HEK293 (cell line): ENCODE measurements around the gene SLC19A2.
A peak's percentile ranks its signal among the peaks of the same experiment; 100 is the strongest.

Experiments
- GLI2 ChIP-seq: fragments of 450-650 bp; formaldehyde crosslinking; IDR thresholded peaks from 2 replicates; pipeline ENCODE4; 2017; ENCODE audit warnings: missing biosample characterization, missing genetic modification characterization, low read depth, borderline replicate concordance
- GLIS1 ChIP-seq: fragments of 450-650 bp; formaldehyde crosslinking; IDR thresholded peaks from 2 replicates; pipeline ENCODE4 v1.5.1; 2016; ENCODE audit warnings: missing biosample characterization, missing genetic modification characterization
- KLF7 ChIP-seq: fragments of 450-650 bp; formaldehyde crosslinking; IDR thresholded peaks from 2 replicates; pipeline ENCODE4 v1.5.1; 2016; ENCODE audit warnings: missing biosample characterization, missing genetic modification characterization, borderline replicate concordance
- SALL2 ChIP-seq: fragments of 450-650 bp; formaldehyde crosslinking; IDR thresholded peaks from 2 replicates; pipeline ENCODE4 v1.5.0; 2017; ENCODE audit warnings: missing biosample characterization, mild to moderate bottlenecking, missing genetic modification characterization, borderline replicate concordance
- SP2 ChIP-seq: fragments of 450-650 bp; formaldehyde crosslinking; IDR thresholded peaks from 2 replicates; pipeline ENCODE4 v1.5.1; 2016; ENCODE audit warnings: missing biosample characterization, missing genetic modification characterization
- TRIM28 ChIP-seq: IDR thresholded peaks from 2 replicates; pipeline ENCODE4 v1.6.1; 2011; ENCODE audit warnings: low read length, control low read depth, borderline replicate concordance
- ZEB2 ChIP-seq: fragments of 450-650 bp; formaldehyde crosslinking; IDR thresholded peaks from 2 replicates; pipeline ENCODE4 v1.5.1; 2016; ENCODE audit warnings: missing biosample characterization, missing genetic modification characterization
- ZFHX2 ChIP-seq: fragments of 450-650 bp; formaldehyde crosslinking; conservative IDR thresholded peaks from 2 replicates; pipeline ENCODE4 v1.5.1; 2016; ENCODE audit warnings: missing biosample characterization, missing genetic modification characterization
- ZNF132 ChIP-seq: fragments of 450-650 bp; formaldehyde crosslinking; IDR thresholded peaks from 2 replicates; pipeline ENCODE4 v1.5.1; 2017; ENCODE audit warnings: missing biosample characterization, missing genetic modification characterization, borderline replicate concordance
- ZNF23 ChIP-seq: fragments of 450-650 bp; formaldehyde crosslinking; IDR thresholded peaks from 2 replicates; pipeline ENCODE4 v1.5.1; 2016; ENCODE audit warnings: missing biosample characterization, missing genetic modification characterization, borderline replicate concordance
- ZNF239 ChIP-seq: fragments of 450-650 bp; formaldehyde crosslinking; IDR thresholded peaks from 2 replicates; pipeline ENCODE4 v1.5.1; 2016; ENCODE audit warnings: missing biosample characterization, missing genetic modification characterization
- ZNF274 ChIP-seq, 2 experiments: fragments of 200-500 bp in 1 of 2; fragments of 450-650 bp in 1 of 2; sonication (Bioruptor generic) in 1 of 2; formaldehyde crosslinking in 1 of 2; IDR thresholded peaks; 2 replicates each; pipeline versions ENCODE4 v1.5.1 to v1.6.1; 2014 to 2016; ENCODE audit warnings: borderline replicate concordance in 1 of 2, inconsistent platforms in 1 of 2, low read length in 1 of 2, missing biosample characterization in 1 of 2, missing genetic modification characterization in 1 of 2
- ZNF366 ChIP-seq: fragments of 450-650 bp; formaldehyde crosslinking; conservative IDR thresholded peaks from 2 replicates; pipeline ENCODE4 v1.5.1; 2016; ENCODE audit warnings: missing biosample characterization, missing genetic modification characterization
- ZNF404 ChIP-seq: fragments of 450-650 bp; formaldehyde crosslinking; IDR thresholded peaks from 2 replicates; pipeline ENCODE4 v1.5.1; 2017; ENCODE audit warnings: missing biosample characterization, missing genetic modification characterization
- ZNF510 ChIP-seq: fragments of 450-650 bp; formaldehyde crosslinking; IDR thresholded peaks from 2 replicates; pipeline ENCODE4 v1.5.1; 2018; ENCODE audit warnings: mild to moderate bottlenecking, missing genetic modification characterization, missing biosample characterization; ENCODE audit not compliant: insufficient replicate concordance
- ZNF549 ChIP-seq: fragments of 450-650 bp; IDR thresholded peaks from 2 replicates; pipeline ENCODE4 v1.5.1; 2018; ENCODE audit warnings: missing biosample characterization, missing genetic modification characterization, mild to moderate bottlenecking, inconsistent platforms, moderate library complexity
- ZNF555 ChIP-seq: fragments of 450-650 bp; formaldehyde crosslinking; conservative IDR thresholded peaks from 2 replicates; pipeline ENCODE4 v1.5.1; 2017; ENCODE audit warnings: missing biosample characterization, mild to moderate bottlenecking, missing genetic modification characterization, inconsistent platforms
- ZNF610 ChIP-seq: fragments of 450-650 bp; formaldehyde crosslinking; IDR thresholded peaks from 2 replicates; pipeline ENCODE4 v1.5.1; 2016; ENCODE audit warnings: missing biosample characterization, missing genetic modification characterization, borderline replicate concordance
- ZNF660 ChIP-seq: fragments of 450-650 bp; IDR thresholded peaks from 2 replicates; pipeline ENCODE4 v1.5.1; 2018; ENCODE audit warnings: missing biosample characterization, mild to moderate bottlenecking, missing genetic modification characterization
- ZNF664 ChIP-seq: fragments of 450-650 bp; formaldehyde crosslinking; IDR thresholded peaks from 2 replicates; pipeline ENCODE4 v1.5.1; 2016; ENCODE audit warnings: missing biosample characterization, missing genetic modification characterization
- ZNF670 ChIP-seq: fragments of 450-650 bp; formaldehyde crosslinking; IDR thresholded peaks from 2 replicates; pipeline ENCODE4 v1.5.1; 2016; ENCODE audit warnings: missing biosample characterization, missing genetic modification characterization, low read depth
- ZNF701 ChIP-seq: fragments of 450-650 bp; formaldehyde crosslinking; IDR thresholded peaks from 2 replicates; pipeline ENCODE4 v1.5.1; 2016; ENCODE audit warnings: missing biosample characterization, missing genetic modification characterization
- ZNF768 ChIP-seq: fragments of 450-650 bp; formaldehyde crosslinking; IDR thresholded peaks from 2 replicates; pipeline ENCODE4 v1.5.1; 2018; ENCODE audit warnings: missing biosample characterization, mild to moderate bottlenecking, missing genetic modification characterization
- ZNF830 ChIP-seq: fragments of 450-650 bp; IDR thresholded peaks from 2 replicates; pipeline ENCODE4 v1.5.0; 2018; ENCODE audit warnings: missing biosample characterization, missing genetic modification characterization, low read depth, mild to moderate bottlenecking, moderate library complexity
- ZNF843 ChIP-seq: fragments of 450-650 bp; formaldehyde crosslinking; IDR thresholded peaks from 2 replicates; pipeline ENCODE4 v1.5.1; 2016; ENCODE audit warnings: missing biosample characterization, missing genetic modification characterization
- TF ChIP-seq, protein P1 (sequence below): fragments of 450-650 bp; formaldehyde crosslinking; IDR thresholded peaks from 2 replicates; pipeline ENCODE4 v1.5.1; 2016; ENCODE audit warnings: missing biosample characterization, missing genetic modification characterization
- TF ChIP-seq, protein P2 (sequence below): fragments of 450-650 bp; formaldehyde crosslinking; IDR thresholded peaks from 2 replicates; pipeline ENCODE4 v1.5.1; 2016; ENCODE audit warnings: missing biosample characterization, missing genetic modification characterization, borderline replicate concordance
- TF ChIP-seq, protein P3 (sequence below): fragments of 450-650 bp; formaldehyde crosslinking; conservative IDR thresholded peaks from 2 replicates; pipeline ENCODE4 v1.5.1; 2016; ENCODE audit warnings: low read depth, missing biosample characterization, missing genetic modification characterization

SLC19A2 gene

DNA sequence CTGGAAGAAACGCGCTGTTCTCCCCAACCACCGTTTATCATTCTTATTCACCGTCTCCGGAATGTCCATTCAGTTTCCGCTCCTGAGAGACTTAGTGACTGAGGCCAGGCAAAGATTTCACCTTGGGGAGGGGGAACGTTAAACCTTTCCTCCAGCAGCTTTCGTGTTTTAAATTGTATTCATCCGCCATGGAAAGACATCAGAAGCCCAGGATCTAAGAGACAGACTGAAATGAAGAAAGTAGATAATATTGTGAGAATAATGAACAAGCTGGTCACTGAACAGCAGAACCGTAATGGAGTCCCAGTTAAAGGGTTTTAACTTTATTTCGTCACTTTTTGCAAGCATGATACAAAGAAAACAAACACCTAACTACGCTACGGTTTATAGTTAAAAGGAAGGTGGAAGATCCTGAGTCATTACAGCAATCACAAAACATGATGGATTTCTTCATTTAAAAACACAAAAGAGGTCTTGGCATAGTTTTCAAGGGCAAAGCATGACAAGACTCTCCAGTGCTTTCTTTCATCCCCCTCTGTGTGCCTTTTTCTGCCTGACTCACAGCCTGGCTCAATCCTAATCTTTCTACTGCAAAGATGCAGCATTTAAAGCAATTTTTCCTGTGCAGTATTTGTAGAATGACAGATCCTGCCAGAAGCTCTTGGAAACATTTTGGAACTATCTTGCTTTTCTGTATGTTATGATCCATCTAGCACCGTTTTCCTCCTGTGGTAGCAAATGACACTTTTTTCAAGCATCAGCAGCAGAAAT is 722 bp upstream of the SLC19A2 start (continued):
- no peak for TF ChIP-seq ZNF274 (IDR thresholded peaks at IDR 0.05; ENCODE audit: low read length)
- TF ChIP-seq ZNF274 (tag by site-specific recombination; IDR thresholded peaks at IDR 0.05; ENCODE audit: borderline replicate concordance): no peak
- TF ChIP-seq, protein P1, sequence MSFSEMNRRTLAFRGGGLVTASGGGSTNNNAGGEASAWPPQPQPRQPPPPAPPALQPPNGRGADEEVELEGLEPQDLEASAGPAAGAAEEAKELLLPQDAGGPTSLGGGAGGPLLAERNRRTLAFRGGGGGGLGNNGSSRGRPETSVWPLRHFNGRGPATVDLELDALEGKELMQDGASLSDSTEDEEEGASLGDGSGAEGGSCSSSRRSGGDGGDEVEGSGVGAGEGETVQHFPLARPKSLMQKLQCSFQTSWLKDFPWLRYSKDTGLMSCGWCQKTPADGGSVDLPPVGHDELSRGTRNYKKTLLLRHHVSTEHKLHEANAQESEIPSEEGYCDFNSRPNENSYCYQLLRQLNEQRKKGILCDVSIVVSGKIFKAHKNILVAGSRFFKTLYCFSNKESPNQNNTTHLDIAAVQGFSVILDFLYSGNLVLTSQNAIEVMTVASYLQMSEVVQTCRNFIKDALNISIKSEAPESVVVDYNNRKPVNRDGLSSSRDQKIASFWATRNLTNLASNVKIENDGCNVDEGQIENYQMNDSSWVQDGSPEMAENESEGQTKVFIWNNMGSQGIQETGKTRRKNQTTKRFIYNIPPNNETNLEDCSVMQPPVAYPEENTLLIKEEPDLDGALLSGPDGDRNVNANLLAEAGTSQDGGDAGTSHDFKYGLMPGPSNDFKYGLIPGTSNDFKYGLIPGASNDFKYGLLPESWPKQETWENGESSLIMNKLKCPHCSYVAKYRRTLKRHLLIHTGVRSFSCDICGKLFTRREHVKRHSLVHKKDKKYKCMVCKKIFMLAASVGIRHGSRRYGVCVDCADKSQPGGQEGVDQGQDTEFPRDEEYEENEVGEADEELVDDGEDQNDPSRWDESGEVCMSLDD (tag by site-specific recombination): no peak
- TF ChIP-seq ZNF610 (tag by site-specific recombination): peak; percentile 84
- TF ChIP-seq, protein P2, sequence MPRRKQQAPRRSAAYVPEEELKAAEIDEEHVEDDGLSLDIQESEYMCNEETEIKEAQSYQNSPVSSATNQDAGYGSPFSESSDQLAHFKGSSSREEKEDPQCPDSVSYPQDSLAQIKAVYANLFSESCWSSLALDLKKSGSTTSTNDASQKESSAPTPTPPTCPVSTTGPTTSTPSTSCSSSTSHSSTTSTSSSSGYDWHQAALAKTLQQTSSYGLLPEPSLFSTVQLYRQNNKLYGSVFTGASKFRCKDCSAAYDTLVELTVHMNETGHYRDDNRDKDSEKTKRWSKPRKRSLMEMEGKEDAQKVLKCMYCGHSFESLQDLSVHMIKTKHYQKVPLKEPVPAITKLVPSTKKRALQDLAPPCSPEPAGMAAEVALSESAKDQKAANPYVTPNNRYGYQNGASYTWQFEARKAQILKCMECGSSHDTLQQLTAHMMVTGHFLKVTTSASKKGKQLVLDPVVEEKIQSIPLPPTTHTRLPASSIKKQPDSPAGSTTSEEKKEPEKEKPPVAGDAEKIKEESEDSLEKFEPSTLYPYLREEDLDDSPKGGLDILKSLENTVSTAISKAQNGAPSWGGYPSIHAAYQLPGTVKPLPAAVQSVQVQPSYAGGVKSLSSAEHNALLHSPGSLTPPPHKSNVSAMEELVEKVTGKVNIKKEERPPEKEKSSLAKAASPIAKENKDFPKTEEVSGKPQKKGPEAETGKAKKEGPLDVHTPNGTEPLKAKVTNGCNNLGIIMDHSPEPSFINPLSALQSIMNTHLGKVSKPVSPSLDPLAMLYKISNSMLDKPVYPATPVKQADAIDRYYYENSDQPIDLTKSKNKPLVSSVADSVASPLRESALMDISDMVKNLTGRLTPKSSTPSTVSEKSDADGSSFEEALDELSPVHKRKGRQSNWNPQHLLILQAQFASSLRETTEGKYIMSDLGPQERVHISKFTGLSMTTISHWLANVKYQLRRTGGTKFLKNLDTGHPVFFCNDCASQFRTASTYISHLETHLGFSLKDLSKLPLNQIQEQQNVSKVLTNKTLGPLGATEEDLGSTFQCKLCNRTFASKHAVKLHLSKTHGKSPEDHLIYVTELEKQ: no peak
- no peak for TF ChIP-seq ZNF239 (tag by site-specific recombination)
- no peak for TF ChIP-seq KLF7 (tag by site-specific recombination)
- no peak for TF ChIP-seq ZNF549 (tag by site-specific recombination)
- 0 out of 2 replicates have a peak, but pooled peaks have one; percentile 31 for TF ChIP-seq TRIM28
- no peak; the same call in none of the 2 replicates for TF ChIP-seq ZEB2 (tag by site-specific recombination)
- no peak for TF ChIP-seq ZNF830 (tag by site-specific recombination)
- TF ChIP-seq SP2: no peak
- TF ChIP-seq, protein P3, sequence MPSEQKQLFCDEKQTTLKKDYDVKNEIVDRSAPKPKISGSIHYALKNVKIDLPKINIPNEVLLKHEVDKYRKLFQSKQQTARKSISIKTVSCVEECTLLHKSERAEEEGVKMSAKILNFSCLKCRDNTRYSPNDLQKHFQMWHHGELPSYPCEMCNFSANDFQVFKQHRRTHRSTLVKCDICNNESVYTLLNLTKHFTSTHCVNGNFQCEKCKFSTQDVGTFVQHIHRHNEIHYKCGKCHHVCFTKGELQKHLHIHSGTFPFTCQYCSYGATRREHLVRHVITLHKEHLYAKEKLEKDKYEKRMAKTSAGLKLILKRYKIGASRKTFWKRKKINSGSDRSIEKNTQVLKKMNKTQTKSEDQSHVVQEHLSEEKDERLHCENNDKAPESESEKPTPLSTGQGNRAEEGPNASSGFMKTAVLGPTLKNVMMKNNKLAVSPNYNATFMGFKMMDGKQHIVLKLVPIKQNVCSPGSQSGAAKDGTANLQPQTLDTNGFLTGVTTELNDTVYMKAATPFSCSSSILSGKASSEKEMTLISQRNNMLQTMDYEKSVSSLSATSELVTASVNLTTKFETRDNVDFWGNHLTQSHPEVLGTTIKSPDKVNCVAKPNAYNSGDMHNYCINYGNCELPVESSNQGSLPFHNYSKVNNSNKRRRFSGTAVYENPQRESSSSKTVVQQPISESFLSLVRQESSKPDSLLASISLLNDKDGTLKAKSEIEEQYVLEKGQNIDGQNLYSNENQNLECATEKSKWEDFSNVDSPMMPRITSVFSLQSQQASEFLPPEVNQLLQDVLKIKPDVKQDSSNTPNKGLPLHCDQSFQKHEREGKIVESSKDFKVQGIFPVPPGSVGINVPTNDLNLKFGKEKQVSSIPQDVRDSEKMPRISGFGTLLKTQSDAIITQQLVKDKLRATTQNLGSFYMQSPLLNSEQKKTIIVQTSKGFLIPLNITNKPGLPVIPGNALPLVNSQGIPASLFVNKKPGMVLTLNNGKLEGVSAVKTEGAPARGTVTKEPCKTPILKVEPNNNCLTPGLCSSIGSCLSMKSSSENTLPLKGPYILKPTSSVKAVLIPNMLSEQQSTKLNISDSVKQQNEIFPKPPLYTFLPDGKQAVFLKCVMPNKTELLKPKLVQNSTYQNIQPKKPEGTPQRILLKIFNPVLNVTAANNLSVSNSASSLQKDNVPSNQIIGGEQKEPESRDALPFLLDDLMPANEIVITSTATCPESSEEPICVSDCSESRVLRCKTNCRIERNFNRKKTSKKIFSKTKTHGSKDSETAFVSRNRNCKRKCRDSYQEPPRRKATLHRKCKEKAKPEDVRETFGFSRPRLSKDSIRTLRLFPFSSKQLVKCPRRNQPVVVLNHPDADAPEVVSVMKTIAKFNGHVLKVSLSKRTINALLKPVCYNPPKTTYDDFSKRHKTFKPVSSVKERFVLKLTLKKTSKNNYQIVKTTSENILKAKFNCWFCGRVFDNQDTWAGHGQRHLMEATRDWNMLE (tag by site-specific recombination): no peak; the same call in 1 of the 2 replicates
- no peak for TF ChIP-seq ZNF670 (tag by site-specific recombination)
- TF ChIP-seq ZNF555 (tag by site-specific recombination): no peak
- no peak for TF ChIP-seq ZNF843
- no peak for TF ChIP-seq ZNF23 (tag by site-specific recombination)
- TF ChIP-seq ZNF366 (tag by site-specific recombination): peak; percentile 72
- TF ChIP-seq ZNF132: no peak
- TF ChIP-seq GLIS1 (tag by site-specific recombination): no peak
- no peak for TF ChIP-seq ZNF404 (tag by site-specific recombination)
- no peak for TF ChIP-seq ZNF510
- TF ChIP-seq ZNF660 (tag by site-specific recombination): peak; percentile 14; the same call in 1 of the 2 replicates
- TF ChIP-seq ZNF664: no peak
- TF ChIP-seq ZNF768 (tag by site-specific recombination): no peak
- no peak for TF ChIP-seq GLI2 (tag by site-specific recombination)
- TF ChIP-seq ZFHX2 (tag by site-specific recombination): no peak
- no peak for TF ChIP-seq SALL2
- TF ChIP-seq ZNF701 (tag by site-specific recombination): no peak
